Transverse colon (tissue), 4 donors: ENCODE results near the gene ARSG. TPM values are rescaled to one million over a fixed set of nuclear protein-coding genes. Genes with fewer than 3 reads are reported as not detected.

Experiments
- DNase-seq: peaks from one replicate; pipeline ENCODE4 v3.0.0-alpha.2; 2019
- H3K27ac ChIP-seq, 4 donors: fragments of 200-600 bp; sonication (generic); 2 replicates each; pipeline ENCODE4 v1.5.1; 2016 to 2018; ENCODE audit warnings: inconsistent platforms in 4 of 4
- H3K27me3 ChIP-seq: fragments of 200-600 bp; sonication (generic); 2 replicates; pipeline ENCODE4 v1.5.1; 2017; ENCODE audit warnings: inconsistent platforms
- H3K36me3 ChIP-seq, 4 donors: fragments of 200-600 bp; sonication (generic); 2 replicates each; pipeline ENCODE4 v1.5.1; 2017 to 2019; ENCODE audit warnings: inconsistent platforms in 4 of 4
- H3K4me1 ChIP-seq, 4 donors: fragments of 200-600 bp; sonication (generic); 2 replicates each; pipeline ENCODE4 v1.5.1; 2017 to 2020; ENCODE audit warnings: inconsistent platforms in 4 of 4
- H3K4me3 ChIP-seq, 4 donors: fragments of 200-600 bp; sonication (generic); 1 replicate in 1 of 4; 2 replicates in 3 of 4; pipeline versions ENCODE4 v1.5.1 to v1.6.1; 2017 to 2019; ENCODE audit warnings: inconsistent platforms in 4 of 4
- H3K9me3 ChIP-seq, 2 donors: fragments of 200-600 bp; sonication (generic); 2 replicates each; pipeline ENCODE4 v1.5.1; 2017 to 2019; ENCODE audit warnings: inconsistent platforms in 2 of 2
- EP300 ChIP-seq: sonication (generic); formaldehyde crosslinking; IDR thresholded peaks from one replicate; pipeline ENCODE4 v1.6.1; 2017; ENCODE audit warnings: antibody characterized with exemption, low read depth
- POLR2A ChIP-seq: fragments of 450-650 bp; IDR thresholded peaks from one replicate; pipeline ENCODE4 v1.6.1; 2016; ENCODE audit warnings: antibody characterized with exemption, mild to moderate bottlenecking, moderate library complexity
- POLR2AphosphoS5 ChIP-seq, 3 donors: sonication (generic); formaldehyde crosslinking; IDR thresholded peaks; one replicate each; pipeline ENCODE4 v1.6.1; 2016; ENCODE audit warnings: antibody characterized with exemption in 3 of 3
- WGBS, 2 donors: methylation state at CpG; one replicate each; pipeline ENCODE4 v1.1.5; 2018; ENCODE audit warnings: low coverage in 1 of 2; 5-methylcytosine and 5-hydroxymethylcytosine counted together
- in situ Hi-C, 4 donors: fragments of 200-750 bp; cut with MboI; loops; one replicate each; pipeline versions ENCODE4 v1.15.0 to v1.15.1; 2017; ENCODE audit warnings: low sequenced_read_pairs in 3 of 4, low pct_ligation_motif_present in 1 of 4, low pct_unique_long_range_greater_than_20kb in 1 of 4
- intact Hi-C: fragments of 100-400 bp; cut with DNase I; formaldehyde crosslinking; loops from one replicate; pipeline ENCODE4 v1.15.1; 2023; ENCODE audit warnings: low total_unique reads
- total RNA-seq, 4 donors: library from RNA; depleted of rRNA; stranded (reverse); fragments of >200 nt; gene quantifications; one replicate each; pipeline ENCODE4 v1.1.0, GENCODE V29; 2016
- TF ChIP-seq, protein P1 (sequence below), 5 experiments: fragments of 200-600 bp in 3 of 5; fragments of 450-650 bp in 2 of 5; sonication (generic) in 3 of 5; IDR thresholded peaks; 1 replicate in 2 of 5; 2 replicates in 3 of 5; pipeline ENCODE4 v1.5.1; 2016 to 2017; ENCODE audit warnings: antibody characterized with exemption in 5 of 5, inconsistent platforms in 3 of 5, mild to moderate bottlenecking in 2 of 5, moderate library complexity in 1 of 5

The ARSG gene
- total RNA-seq, 4 donors from 2014 or later, result 0.41 to 4.4 (median 1.6) TPM; not detected in 1

GRCh38 chr17:68315930-68316329 is 24.6 kb downstream of the ARSG start:
- peaks cover 0 to 4% (median 0%) of the 10 kb centered on the region in 4 donors for H3K4me1 ChIP-seq
- H3K27me3 ChIP-seq, result no peaks in the 10 kb centered on the region
- DNase-seq, result no peak
- WGBS, 2 donors, result 93 to 96% methylated on average over 3 to 4 of the region's 4 CpGs
- TF ChIP-seq POLR2AphosphoS5 (IDR thresholded peaks at IDR 0.05) (no peak), POLR2A (no peak), EP300 (no peak)
- TF ChIP-seq, protein P1, sequence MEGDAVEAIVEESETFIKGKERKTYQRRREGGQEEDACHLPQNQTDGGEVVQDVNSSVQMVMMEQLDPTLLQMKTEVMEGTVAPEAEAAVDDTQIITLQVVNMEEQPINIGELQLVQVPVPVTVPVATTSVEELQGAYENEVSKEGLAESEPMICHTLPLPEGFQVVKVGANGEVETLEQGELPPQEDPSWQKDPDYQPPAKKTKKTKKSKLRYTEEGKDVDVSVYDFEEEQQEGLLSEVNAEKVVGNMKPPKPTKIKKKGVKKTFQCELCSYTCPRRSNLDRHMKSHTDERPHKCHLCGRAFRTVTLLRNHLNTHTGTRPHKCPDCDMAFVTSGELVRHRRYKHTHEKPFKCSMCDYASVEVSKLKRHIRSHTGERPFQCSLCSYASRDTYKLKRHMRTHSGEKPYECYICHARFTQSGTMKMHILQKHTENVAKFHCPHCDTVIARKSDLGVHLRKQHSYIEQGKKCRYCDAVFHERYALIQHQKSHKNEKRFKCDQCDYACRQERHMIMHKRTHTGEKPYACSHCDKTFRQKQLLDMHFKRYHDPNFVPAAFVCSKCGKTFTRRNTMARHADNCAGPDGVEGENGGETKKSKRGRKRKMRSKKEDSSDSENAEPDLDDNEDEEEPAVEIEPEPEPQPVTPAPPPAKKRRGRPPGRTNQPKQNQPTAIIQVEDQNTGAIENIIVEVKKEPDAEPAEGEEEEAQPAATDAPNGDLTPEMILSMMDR (IDR thresholded peaks at IDR 0.05), result no peak
- in situ Hi-C loops (no loop called here), intact Hi-C loops (no loop called here)
- H3K36me3 ChIP-seq, result no peaks in the 10 kb centered on the region
- H3K9me3 ChIP-seq, result no peaks in the 10 kb centered on the region
- no peak overlapping the region for H3K4me3 ChIP-seq
- H3K27ac ChIP-seq, result no peak overlapping the region

DNA sequence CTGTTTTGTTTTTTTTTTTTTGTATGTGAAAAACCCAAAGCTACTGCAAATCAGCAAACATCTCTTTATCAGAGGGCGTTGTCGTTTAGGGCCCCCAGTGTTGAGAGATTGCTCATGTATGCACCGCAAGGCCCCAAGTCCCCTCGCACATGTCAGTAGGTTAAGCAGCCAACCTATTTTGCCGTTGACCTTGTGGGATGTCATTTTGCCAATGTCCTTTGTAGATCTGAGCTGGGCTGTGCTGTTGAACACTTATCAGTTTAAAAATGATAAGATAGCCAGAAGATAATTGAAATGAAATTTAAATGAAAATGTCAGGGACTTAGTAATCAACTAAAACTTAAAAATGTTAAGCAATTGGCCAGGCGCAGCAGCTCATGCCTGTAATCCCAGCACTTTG is 26.2 kb downstream of the ARSG start:
- H3K4me1 ChIP-seq, result peaks cover 0 to 4% (median 0%) of the 10 kb centered on the region in 4 donors
- no peaks in the 10 kb centered on the region for H3K9me3 ChIP-seq
- H3K27ac ChIP-seq, result no peak overlapping the region
- no peaks in the 10 kb centered on the region for H3K27me3 ChIP-seq
- no peak for DNase-seq
- H3K36me3 ChIP-seq, result no peaks in the 10 kb centered on the region
- no peak overlapping the region for H3K4me3 ChIP-seq
- in situ Hi-C loops, result no loop called here
- 79 to 93% methylated on average over 6 of the region's 6 CpGs for WGBS, 2 donors
- TF ChIP-seq, protein P1 (IDR thresholded peaks at IDR 0.05), result no peak
- no peak for TF ChIP-seq POLR2A
- TF ChIP-seq POLR2AphosphoS5 (IDR thresholded peaks at IDR 0.05), result no peak
- no peak for TF ChIP-seq EP300
- intact Hi-C loops, result no loop called here

DNA sequence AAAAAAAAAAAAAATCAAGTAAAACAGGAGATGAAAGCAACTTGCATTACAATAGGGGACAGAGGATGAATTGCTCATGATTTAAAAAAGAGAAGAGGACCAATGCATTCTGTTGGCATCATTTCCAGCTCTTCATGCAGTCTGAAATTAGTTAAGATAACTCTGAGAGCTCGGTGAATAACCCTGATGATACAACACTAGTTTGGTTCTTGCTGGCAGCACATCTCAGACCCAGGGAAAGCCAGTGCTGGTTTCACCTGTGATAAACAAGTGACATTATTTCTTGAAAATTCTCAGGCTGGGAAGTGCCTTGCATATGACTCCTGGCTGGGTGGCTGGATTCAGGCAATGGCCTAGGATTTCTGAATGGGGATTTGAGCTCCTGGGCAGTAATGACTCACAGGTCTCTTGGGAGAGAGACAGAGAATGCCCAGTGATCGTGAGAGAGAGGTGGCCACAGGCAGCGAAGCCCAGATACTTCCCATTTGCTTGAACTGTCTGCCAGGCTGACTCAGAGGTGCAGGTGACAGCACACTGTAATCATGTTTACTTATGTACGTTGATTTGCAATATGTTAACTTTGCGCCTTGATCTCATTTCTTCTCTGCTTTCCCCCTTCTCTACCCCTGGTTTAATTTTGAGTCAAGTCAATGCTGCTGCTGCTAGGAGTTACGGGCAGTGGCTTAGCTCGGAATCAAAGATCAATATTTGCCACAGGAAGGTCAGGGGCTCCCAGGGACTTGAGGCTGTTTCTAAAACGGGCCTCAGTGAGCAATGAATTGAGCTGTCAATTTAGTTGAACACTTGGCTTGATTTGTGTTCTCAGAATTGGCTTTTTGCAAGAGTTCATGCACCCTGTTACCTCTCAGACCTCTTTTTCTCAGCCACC is 27.1 kb downstream of the ARSG start:
- no peak overlapping the region for H3K27ac ChIP-seq
- 60 to 78% methylated on average over 1 to 8 of the region's 8 CpGs for WGBS, 2 donors
- in situ Hi-C loops, result no loop called here

More for the DNA sequence above, 27.1 kb downstream of the ARSG start:
- TF ChIP-seq POLR2AphosphoS5 (IDR thresholded peaks at IDR 0.05) (no peak), POLR2A (no peak), EP300 (no peak)
- TF ChIP-seq, protein P1 (IDR thresholded peaks at IDR 0.05), result no peak
- Histone ChIP-seq H3K36me3 (no peaks in the 10 kb centered on the region), H3K9me3 (no peaks in the 10 kb centered on the region), H3K4me1 (peaks cover 0 to 4% (median 0%) of the 10 kb centered on the region in 4 donors), H3K27me3 (no peaks in the 10 kb centered on the region), H3K4me3 (no peak overlapping the region)
- intact Hi-C loops, result loop anchor here (2.0 kb wide), 1 partner anchor 384 kb away; no protein-coding TSS in a partner anchor
- no peak for DNase-seq
